ENCODE results near the gene HEXIM2.
A peak's percentile ranks its signal among the peaks of the same experiment; 100 is the strongest.

Gene HEXIM2

DNA sequence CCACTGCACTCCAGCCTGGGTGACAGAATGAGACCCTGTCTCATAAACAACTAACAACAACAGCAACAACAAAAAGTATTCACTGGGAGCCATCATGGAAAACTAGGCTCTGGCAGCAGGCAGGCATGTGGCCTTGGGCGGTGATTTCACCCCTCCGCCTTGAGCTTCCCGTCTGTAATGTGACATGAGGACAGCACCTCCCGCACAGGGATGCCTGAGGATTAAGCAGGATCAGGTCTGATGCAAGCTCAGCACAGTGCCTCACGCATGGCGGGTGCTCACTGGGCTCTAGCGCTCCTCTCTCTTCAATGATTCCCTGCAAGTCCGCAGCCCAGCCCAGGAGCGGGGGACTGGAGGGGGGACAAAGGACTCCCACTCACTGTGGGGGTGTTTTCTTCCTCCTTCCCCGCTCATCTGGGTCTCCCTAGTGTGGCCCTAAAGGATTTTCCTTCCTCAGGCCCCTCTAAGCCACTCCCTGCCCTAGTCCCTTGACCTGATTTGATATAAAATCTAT lies 32.2 kb upstream of the HEXIM2 start:
- Histone ChIP-seq H3K27me3 (replicated peaks; ENCODE audit: control insufficient read depth, insufficient read depth, low read length) (no peaks in the 10 kb centered on the region; the same call in none of the 2 replicates), H3K36me3 (ENCODE audit: control insufficient read depth, insufficient read depth, low read length) (no peaks in the 10 kb centered on the region), H3K4me3 (replicated peaks; ENCODE audit: low read depth, low read length) (no peak overlapping the region)
- TF ChIP-seq, protein P1, sequence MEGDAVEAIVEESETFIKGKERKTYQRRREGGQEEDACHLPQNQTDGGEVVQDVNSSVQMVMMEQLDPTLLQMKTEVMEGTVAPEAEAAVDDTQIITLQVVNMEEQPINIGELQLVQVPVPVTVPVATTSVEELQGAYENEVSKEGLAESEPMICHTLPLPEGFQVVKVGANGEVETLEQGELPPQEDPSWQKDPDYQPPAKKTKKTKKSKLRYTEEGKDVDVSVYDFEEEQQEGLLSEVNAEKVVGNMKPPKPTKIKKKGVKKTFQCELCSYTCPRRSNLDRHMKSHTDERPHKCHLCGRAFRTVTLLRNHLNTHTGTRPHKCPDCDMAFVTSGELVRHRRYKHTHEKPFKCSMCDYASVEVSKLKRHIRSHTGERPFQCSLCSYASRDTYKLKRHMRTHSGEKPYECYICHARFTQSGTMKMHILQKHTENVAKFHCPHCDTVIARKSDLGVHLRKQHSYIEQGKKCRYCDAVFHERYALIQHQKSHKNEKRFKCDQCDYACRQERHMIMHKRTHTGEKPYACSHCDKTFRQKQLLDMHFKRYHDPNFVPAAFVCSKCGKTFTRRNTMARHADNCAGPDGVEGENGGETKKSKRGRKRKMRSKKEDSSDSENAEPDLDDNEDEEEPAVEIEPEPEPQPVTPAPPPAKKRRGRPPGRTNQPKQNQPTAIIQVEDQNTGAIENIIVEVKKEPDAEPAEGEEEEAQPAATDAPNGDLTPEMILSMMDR (IDR thresholded peaks at IDR 0.05; ENCODE audit: insufficient read depth, low read length, poor library complexity, severe bottlenecking), result no peak
- no peak for DNase-seq (ENCODE audit: extremely low read depth, insufficient read length)

DNA sequence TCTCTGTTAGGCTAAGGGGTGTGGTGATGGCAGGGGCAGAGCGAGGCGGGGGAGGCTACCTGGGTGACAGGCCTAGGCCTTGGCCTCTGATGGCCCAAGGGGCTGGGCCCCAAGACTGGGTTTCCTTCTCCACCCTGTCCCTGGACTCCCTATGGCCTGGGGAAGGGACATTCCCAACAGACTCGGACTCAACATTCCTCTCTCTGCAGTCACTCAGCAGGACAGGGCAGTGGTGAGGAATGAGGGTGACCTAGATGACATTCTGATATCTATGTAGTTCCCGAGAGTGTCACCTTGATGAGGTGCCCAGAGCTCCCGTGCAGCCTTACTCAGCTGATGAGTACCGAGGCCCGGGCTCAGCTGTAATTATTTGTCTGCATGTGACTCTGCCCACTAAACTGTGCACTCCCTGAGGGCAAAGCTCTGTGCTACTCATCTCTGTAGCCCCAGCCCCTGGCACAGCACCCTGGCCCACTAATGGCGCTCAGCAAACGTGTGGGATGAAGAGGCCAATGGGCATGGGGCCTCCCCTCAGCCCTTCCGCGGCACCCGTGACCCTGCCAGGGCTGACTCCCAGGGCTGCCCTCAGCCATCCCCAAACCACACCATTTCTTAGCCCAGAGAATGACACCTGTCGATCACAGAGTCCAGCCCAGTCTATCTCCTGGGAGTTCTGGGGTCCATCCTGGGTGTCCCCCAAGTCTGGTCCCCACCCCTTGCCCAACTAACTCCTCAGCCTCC lies 31.6 kb upstream of the HEXIM2 start:
- DNase-seq (ENCODE audit: extremely low read depth, insufficient read length), result no peak
- no peaks in the 10 kb centered on the region for H3K36me3 ChIP-seq (ENCODE audit: control insufficient read depth, insufficient read depth, low read length)
- H3K27me3 ChIP-seq (replicated peaks; ENCODE audit: control insufficient read depth, insufficient read depth, low read length), result no peaks in the 10 kb centered on the region; the same call in none of the 2 replicates
- H3K4me3 ChIP-seq (replicated peaks; ENCODE audit: low read depth, low read length), result no peak overlapping the region
- TF ChIP-seq, protein P1 (IDR thresholded peaks at IDR 0.05; ENCODE audit: insufficient read depth, low read length, poor library complexity, severe bottlenecking), result no peak

DNA sequence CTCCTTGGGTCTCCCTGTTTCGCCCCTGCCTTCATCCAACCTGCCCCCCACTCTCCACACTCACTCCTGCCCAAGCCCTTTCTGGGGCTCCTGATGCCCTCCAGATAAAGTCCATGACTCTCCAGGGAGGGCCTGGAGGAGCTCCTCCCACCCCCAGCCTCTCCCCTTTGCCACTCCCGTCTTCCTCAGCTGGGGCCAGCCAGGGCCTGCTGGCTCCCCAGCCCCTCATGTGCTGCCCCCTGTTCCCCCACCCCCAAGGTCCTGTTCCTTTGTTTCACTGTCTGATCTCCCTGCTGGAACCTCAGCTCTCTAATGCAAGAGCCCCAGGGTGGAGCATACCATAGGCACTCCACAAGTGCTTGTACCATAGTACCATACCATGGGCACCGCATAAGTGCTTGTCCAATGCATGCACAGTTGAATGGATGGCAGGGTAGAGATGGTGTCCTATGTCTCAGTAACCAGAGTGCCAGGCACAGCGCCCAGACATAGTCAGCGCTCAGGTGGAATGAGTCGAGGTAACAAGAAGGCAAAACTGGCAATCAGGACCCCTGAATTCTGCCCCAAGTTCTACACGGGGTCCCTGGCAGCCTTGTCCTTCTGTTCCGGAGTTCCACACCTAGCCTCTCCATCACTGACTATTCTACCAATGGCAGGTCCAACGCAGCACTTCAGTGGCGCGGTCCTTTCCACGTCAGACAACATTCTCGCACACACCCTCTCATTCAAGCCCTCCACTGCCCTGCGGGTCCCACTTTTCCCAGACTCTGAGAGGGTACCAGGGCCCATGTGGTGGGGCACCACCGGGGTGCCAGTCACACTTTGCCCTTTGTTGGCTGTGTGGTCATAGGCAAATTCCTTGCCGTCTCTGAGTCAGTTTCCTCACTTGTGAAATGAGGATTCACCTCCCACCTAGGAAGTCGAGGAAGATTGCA lies 30.7 kb upstream of the HEXIM2 start:
- H3K36me3 ChIP-seq (ENCODE audit: control insufficient read depth, insufficient read depth, low read length), result no peaks in the 10 kb centered on the region
- no peaks in the 10 kb centered on the region; the same call in none of the 2 replicates for H3K27me3 ChIP-seq (replicated peaks; ENCODE audit: control insufficient read depth, insufficient read depth, low read length)
- no peak overlapping the region for H3K4me3 ChIP-seq (replicated peaks; ENCODE audit: low read depth, low read length)
- TF ChIP-seq, protein P1 (IDR thresholded peaks at IDR 0.05; ENCODE audit: insufficient read depth, low read length, poor library complexity, severe bottlenecking), result no peak
- no peak for DNase-seq (ENCODE audit: extremely low read depth, insufficient read length)

DNA sequence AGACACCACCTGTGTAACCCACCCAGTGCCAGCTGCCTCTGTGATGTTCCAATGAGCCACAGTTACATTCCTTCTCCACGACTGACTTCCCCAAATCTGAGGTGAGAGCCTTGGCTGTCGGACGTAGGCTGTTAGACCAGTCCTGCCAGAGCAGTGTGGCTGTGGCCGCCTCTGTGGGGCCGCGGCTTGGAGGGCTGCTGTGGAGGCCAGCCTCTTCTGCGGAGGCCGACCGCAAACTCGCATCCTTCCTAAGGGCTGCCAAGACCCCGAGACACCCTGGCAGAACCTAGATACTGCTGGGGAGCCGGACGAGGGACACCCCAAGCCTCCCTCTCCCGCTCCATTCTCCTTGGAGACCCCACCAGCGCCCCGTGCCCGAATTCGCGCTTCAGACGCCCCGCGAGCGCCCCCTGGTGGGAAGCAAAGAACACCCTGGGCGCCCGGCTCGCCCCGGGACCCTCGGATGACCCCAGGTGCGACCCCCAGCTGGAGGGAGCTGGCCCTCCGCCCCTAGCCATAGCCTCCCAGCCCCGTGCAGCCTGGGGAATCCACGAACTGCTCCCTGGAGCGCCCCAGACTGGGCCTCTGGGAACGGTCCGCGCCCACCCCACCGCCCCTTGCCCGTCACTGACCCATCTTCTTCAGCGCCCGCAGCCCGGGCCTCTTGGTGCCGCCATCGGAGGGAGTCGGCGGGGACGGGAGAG lies 29.9 kb upstream of the HEXIM2 start:
- Histone ChIP-seq H3K27me3 (replicated peaks; ENCODE audit: control insufficient read depth, insufficient read depth, low read length) (no peaks in the 10 kb centered on the region; the same call in none of the 2 replicates), H3K36me3 (ENCODE audit: control insufficient read depth, insufficient read depth, low read length) (no peaks in the 10 kb centered on the region), H3K4me3 (replicated peaks; ENCODE audit: low read depth, low read length) (peak overlapping the region; percentile 79)
- no peak for DNase-seq (ENCODE audit: extremely low read depth, insufficient read length)
- TF ChIP-seq, protein P1 (IDR thresholded peaks at IDR 0.05; ENCODE audit: insufficient read depth, low read length, poor library complexity, severe bottlenecking), result peak; percentile 89

DNA sequence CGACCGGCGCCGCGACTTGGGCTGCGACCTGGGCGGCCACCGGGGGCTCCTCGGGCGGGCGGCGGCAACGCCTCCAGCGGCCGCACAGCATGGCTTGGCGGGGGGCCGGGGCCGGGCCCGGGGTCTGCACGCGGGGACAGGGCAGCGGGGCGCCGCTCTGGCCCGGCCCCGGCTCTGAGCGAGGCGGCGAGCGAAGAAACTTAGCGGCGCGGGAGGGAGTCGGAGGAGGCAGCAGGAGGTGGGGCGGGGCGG lies 29.4 kb upstream of the HEXIM2 start, which contains the start of gene PLCD3:
TSS of gene PLCD3 (minus strand) at position 196 of the 252 bp plus-strand sequence. CDS start at position 91, 105 bp downstream.
- TF ChIP-seq, protein P1 (IDR thresholded peaks at IDR 0.05; ENCODE audit: insufficient read depth, low read length, poor library complexity, severe bottlenecking), result no peak
- H3K36me3 ChIP-seq (ENCODE audit: control insufficient read depth, insufficient read depth, low read length), result no peaks in the 10 kb centered on the region; the same call in 1 of the 2 replicates
- H3K4me3 ChIP-seq (replicated peaks; ENCODE audit: low read depth, low read length), result peak within 1 kb of the TSS; percentile 79
- no peak for DNase-seq (ENCODE audit: extremely low read depth, insufficient read length)
- no peaks in the 10 kb centered on the region; the same call in none of the 2 replicates for H3K27me3 ChIP-seq (replicated peaks; ENCODE audit: control insufficient read depth, insufficient read depth, low read length)

Measured in GM06990 (cell line).